ENCODE data around the gene SNCG.

Gene SNCG

GRCh38 chr10:86956848-86957448, 1.5 kb upstream of the SNCG start:
- Histone ChIP-seq H3K9ac (ENCODE audit: low read length) (no peak overlapping the region), H3K27ac (ENCODE audit: low read depth, low read length) (no peak overlapping the region), H3K4me1 (ENCODE audit: insufficient read depth, low read length) (peaks cover 11% of the 10 kb centered on the region), H3K4me3 (ENCODE audit: low read depth in 1 of 2, low read length in 2 of 2) (no peak overlapping the region), H3K9me3 (ENCODE audit: low read length) (no peaks in the 10 kb centered on the region), H3K36me3 (ENCODE audit: insufficient read depth, low read length) (no peaks in the 10 kb centered on the region), H3K27me3 (ENCODE audit: control insufficient read depth in 1 of 2, insufficient read depth in 2 of 2, low read length in 2 of 2) (peaks cover 0 to 15% of the 10 kb centered on the region in 2 donors)

- Histone ChIP-seq H3K27ac (ENCODE audit: low read depth, low read length) (no peak within 1 kb of the TSS), H3K9ac (ENCODE audit: low read length) (no peak within 1 kb of the TSS), H3K9me3 (ENCODE audit: low read length) (no peaks in the 10 kb centered on the region), H3K4me1 (ENCODE audit: insufficient read depth, low read length) (peaks cover 11% of the 10 kb centered on the region), H3K36me3 (ENCODE audit: insufficient read depth, low read length) (no peaks in the 10 kb centered on the region), H3K27me3 (ENCODE audit: control insufficient read depth in 1 of 2, insufficient read depth in 2 of 2, low read length in 2 of 2) (peaks cover 0 to 15% of the 10 kb centered on the region in 2 donors), H3K4me3 (ENCODE audit: low read depth in 1 of 2, low read length in 2 of 2) (no peak within 1 kb of the TSS)
Measured at GRCh38 chr10:86957471-86958115, 806 bp upstream of the SNCG start, which contains the start of gene MMRN2. TSS of gene MMRN2 (minus strand) at chr10:86957615. CDS start at chr10:86957541, 74 bp downstream.

GRCh38 chr10:86958901-86959736, 720 bp downstream of the SNCG start:
- peak overlapping the region in 1 of 2 donors; percentile 6 for H3K4me3 ChIP-seq (ENCODE audit: low read depth in 1 of 2, low read length in 2 of 2)
- H3K27ac ChIP-seq (ENCODE audit: low read depth, low read length), result no peak overlapping the region
- H3K9me3 ChIP-seq (ENCODE audit: low read length), result no peaks in the 10 kb centered on the region
- H3K36me3 ChIP-seq (ENCODE audit: insufficient read depth, low read length), result no peaks in the 10 kb centered on the region
- H3K4me1 ChIP-seq (ENCODE audit: insufficient read depth, low read length), result peaks cover 4% of the 10 kb centered on the region
- peaks cover 0 to 15% of the 10 kb centered on the region in 2 donors for H3K27me3 ChIP-seq (ENCODE audit: control insufficient read depth in 1 of 2, insufficient read depth in 2 of 2, low read length in 2 of 2)
- H3K9ac ChIP-seq (ENCODE audit: low read length), result no peak overlapping the region

DNA sequence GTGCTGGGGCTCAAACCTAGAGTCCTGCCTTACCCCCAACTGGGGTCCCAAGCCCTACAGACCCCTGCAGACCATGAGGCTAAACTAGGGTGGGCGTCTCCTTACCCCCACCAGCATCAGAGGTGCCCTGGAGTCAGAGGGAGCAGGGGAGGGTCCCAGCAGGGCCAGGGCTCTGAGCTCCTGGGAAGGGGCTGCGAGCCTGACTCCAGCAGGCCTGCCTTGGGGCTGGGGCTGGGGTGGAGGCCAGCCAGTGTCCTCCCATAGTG, 1.3 kb downstream of the SNCG start:
- H3K27me3 ChIP-seq (ENCODE audit: control insufficient read depth in 1 of 2, insufficient read depth in 2 of 2, low read length in 2 of 2), result peaks cover 0 to 15% of the 10 kb centered on the region in 2 donors
- H3K27ac ChIP-seq (ENCODE audit: low read depth, low read length), result no peak overlapping the region
- H3K36me3 ChIP-seq (ENCODE audit: insufficient read depth, low read length), result no peaks in the 10 kb centered on the region
- H3K9me3 ChIP-seq (ENCODE audit: low read length), result no peaks in the 10 kb centered on the region
- H3K4me3 ChIP-seq (ENCODE audit: low read depth in 1 of 2, low read length in 2 of 2), result no peak overlapping the region
- H3K9ac ChIP-seq (ENCODE audit: low read length), result no peak overlapping the region
- H3K4me1 ChIP-seq (ENCODE audit: insufficient read depth, low read length), result no peaks in the 10 kb centered on the region

DNA sequence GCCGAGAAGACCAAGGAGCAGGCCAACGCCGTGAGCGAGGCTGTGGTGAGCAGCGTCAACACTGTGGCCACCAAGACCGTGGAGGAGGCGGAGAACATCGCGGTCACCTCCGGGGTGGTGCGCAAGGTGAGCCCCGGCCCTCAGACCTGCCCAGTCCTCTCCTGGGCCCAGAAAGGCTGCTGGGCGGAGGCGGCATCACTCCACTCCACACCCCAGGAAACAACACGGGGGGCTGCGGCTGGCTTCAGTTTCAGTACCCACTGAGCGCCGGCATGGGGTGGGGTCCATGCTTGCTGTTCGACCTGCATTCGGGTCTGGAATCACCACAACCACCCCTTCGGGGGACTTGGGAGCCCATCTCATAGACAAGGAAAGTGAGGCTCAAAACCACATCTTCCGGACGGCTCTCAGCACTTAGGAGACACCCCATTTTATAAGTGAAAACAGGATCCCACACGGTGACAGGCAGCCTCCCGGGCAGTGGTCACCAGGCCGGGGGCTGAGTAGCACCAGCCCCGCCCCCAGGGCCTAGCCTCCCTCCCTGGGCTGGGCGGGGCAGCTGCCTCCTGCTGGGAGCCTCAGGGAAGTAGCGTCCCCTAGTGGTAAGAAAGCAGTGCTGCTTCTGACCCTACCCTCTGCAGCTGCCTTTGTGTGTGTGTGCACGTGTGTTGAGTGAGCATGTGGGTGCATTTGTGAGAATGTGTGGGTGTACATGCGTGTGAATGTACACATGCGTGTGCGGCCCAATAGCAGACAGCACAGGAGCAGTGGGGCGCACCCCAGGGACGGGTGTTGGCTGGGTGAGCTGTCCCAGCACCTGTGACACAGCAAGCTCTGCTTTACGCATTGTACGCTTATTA, 1.8 kb downstream of the SNCG start:
- Histone ChIP-seq H3K27ac (ENCODE audit: low read depth, low read length) (no peak overlapping the region), H3K4me3 (ENCODE audit: low read depth in 1 of 2, low read length in 2 of 2) (no peak overlapping the region), H3K27me3 (ENCODE audit: control insufficient read depth in 1 of 2, insufficient read depth in 2 of 2, low read length in 2 of 2) (peaks cover 0 to 15% of the 10 kb centered on the region in 2 donors), H3K36me3 (ENCODE audit: insufficient read depth, low read length) (no peaks in the 10 kb centered on the region), H3K4me1 (ENCODE audit: insufficient read depth, low read length) (no peaks in the 10 kb centered on the region), H3K9ac (ENCODE audit: low read length) (no peak overlapping the region), H3K9me3 (ENCODE audit: low read length) (no peaks in the 10 kb centered on the region)

- Histone ChIP-seq H3K9ac (ENCODE audit: low read length) (no peak overlapping the region), H3K4me3 (ENCODE audit: low read depth in 1 of 2, low read length in 2 of 2) (no peak overlapping the region)
Measured at GRCh38 chr10:86960863-86961434, 2.5 kb downstream of the SNCG start.

GRCh38 chr10:86961481-86962091, 3.2 kb downstream of the SNCG start:
- H3K4me1 ChIP-seq (ENCODE audit: insufficient read depth, low read length), result peaks cover 9% of the 10 kb centered on the region
- no peak overlapping the region for H3K4me3 ChIP-seq (ENCODE audit: low read depth in 1 of 2, low read length in 2 of 2)
- no peaks in the 10 kb centered on the region for H3K9me3 ChIP-seq (ENCODE audit: low read length)
- H3K9ac ChIP-seq (ENCODE audit: low read length), result no peak overlapping the region
- peaks cover 0 to 15% of the 10 kb centered on the region in 2 donors for H3K27me3 ChIP-seq (ENCODE audit: control insufficient read depth in 1 of 2, insufficient read depth in 2 of 2, low read length in 2 of 2)
- no peaks in the 10 kb centered on the region for H3K36me3 ChIP-seq (ENCODE audit: insufficient read depth, low read length)
- no peak overlapping the region for H3K27ac ChIP-seq (ENCODE audit: low read depth, low read length)

More at GRCh38 chr10:86960863-86961434, 2.5 kb downstream of the SNCG start:
- peaks cover 3% of the 10 kb centered on the region for H3K4me1 ChIP-seq (ENCODE audit: insufficient read depth, low read length)
- H3K36me3 ChIP-seq (ENCODE audit: insufficient read depth, low read length), result no peaks in the 10 kb centered on the region
- peaks cover 0 to 15% of the 10 kb centered on the region in 2 donors for H3K27me3 ChIP-seq (ENCODE audit: control insufficient read depth in 1 of 2, insufficient read depth in 2 of 2, low read length in 2 of 2)
- H3K27ac ChIP-seq (ENCODE audit: low read depth, low read length), result no peak overlapping the region
- no peaks in the 10 kb centered on the region for H3K9me3 ChIP-seq (ENCODE audit: low read length)

- H3K4me1 ChIP-seq (ENCODE audit: insufficient read depth, low read length), result peaks cover 17% of the 10 kb centered on the region
- no peak overlapping the region for H3K4me3 ChIP-seq (ENCODE audit: low read depth in 1 of 2, low read length in 2 of 2)
- no peaks in the 10 kb centered on the region for H3K36me3 ChIP-seq (ENCODE audit: insufficient read depth, low read length)
- no peak overlapping the region for H3K27ac ChIP-seq (ENCODE audit: low read depth, low read length)
- H3K9ac ChIP-seq (ENCODE audit: low read length), result no peak overlapping the region
- peaks cover 0 to 15% of the 10 kb centered on the region in 2 donors for H3K27me3 ChIP-seq (ENCODE audit: control insufficient read depth in 1 of 2, insufficient read depth in 2 of 2, low read length in 2 of 2)
- no peaks in the 10 kb centered on the region for H3K9me3 ChIP-seq (ENCODE audit: low read length)
Measured at GRCh38 chr10:86962136-86962980, 4.0 kb downstream of the SNCG start.

- Histone ChIP-seq H3K9me3 (ENCODE audit: low read length) (no peaks in the 10 kb centered on the region), H3K4me1 (ENCODE audit: insufficient read depth, low read length) (peaks cover 23% of the 10 kb centered on the region), H3K27ac (ENCODE audit: low read depth, low read length) (no peak overlapping the region), H3K9ac (ENCODE audit: low read length) (no peak overlapping the region), H3K36me3 (ENCODE audit: insufficient read depth, low read length) (no peaks in the 10 kb centered on the region), H3K4me3 (ENCODE audit: low read depth in 1 of 2, low read length in 2 of 2) (no peak overlapping the region), H3K27me3 (ENCODE audit: control insufficient read depth in 1 of 2, insufficient read depth in 2 of 2, low read length in 2 of 2) (peaks cover 0 to 15% of the 10 kb centered on the region in 2 donors)
Measured at GRCh38 chr10:86962981-86963310, 4.5 kb downstream of the SNCG start.

DNA sequence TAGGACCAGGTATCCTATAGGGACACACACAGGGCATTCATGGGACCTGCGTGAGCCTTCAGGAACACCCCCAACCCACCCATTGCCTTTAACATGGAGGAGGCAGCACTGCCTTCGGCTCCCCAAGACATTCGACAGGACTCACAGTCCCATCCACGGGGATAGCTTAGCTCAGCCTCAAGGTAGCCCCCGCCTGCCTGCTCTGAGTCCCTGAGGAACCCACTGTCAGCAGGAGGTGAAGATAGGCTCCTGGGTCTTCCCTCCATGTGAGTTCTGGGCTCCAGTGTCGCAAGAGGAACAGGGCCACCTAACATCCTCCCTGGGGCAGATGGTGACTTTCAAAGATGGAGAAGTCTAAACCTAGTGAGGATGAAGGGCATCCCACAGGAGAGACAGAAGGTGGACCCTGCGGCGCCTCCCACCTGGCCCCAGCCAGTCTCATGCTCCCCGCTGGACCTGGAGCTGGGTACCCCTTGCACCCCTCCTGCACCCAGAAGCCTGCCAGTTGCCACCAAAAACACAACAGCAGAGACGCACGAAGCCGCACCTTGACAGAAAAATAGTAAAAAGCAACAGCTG, 5.0 kb downstream of the SNCG start:
- Histone ChIP-seq H3K9me3 (ENCODE audit: low read length) (no peaks in the 10 kb centered on the region), H3K27ac (ENCODE audit: low read depth, low read length) (no peak overlapping the region), H3K27me3 (ENCODE audit: control insufficient read depth in 1 of 2, insufficient read depth in 2 of 2, low read length in 2 of 2) (peaks cover 0 to 15% of the 10 kb centered on the region in 2 donors), H3K4me1 (ENCODE audit: insufficient read depth, low read length) (peaks cover 24% of the 10 kb centered on the region), H3K9ac (ENCODE audit: low read length) (no peak overlapping the region), H3K36me3 (ENCODE audit: insufficient read depth, low read length) (no peaks in the 10 kb centered on the region), H3K4me3 (ENCODE audit: low read depth in 1 of 2, low read length in 2 of 2) (no peak overlapping the region)
